SK-N-MC (cell line): ENCODE results near the gene CHN2.

Experiments
- EZH2 ChIP-seq: fragments of 200-600 bp; sonication (generic); IDR thresholded peaks from one replicate; pipeline ENCODE4 v1.6.1; 2017; ENCODE audit warnings: antibody characterized with exemption
- POLR2AphosphoS5 ChIP-seq: IDR thresholded peaks from 2 replicates; pipeline ENCODE4 v1.6.1; 2012; ENCODE audit warnings: mild to moderate bottlenecking, low read depth, low read length, borderline replicate concordance

GRCh38 chr7:29508608-29509007 is 314.0 kb downstream of the CHN2 start:
- TF ChIP-seq POLR2AphosphoS5: no peak
- no peak for TF ChIP-seq EZH2
